Right ventricle myocardium inferior (tissue), 1 donor: Measurements from ENCODE around the gene MAGEA10. TPM values are rescaled to one million over a fixed set of nuclear protein-coding genes. Genes with fewer than 3 reads are reported as not detected.
"Not testable (repeated sequence)": the region's sequence is repeated elsewhere in the genome, so short reads cannot be mapped to it uniquely, and the experiment has no call there.

ENCODE experiments used
- ATAC-seq: fragments of 200-7000 bp; cut with Tn5 transposase; one replicate; pipeline ENCODE4 v1.9.1; 2020; ENCODE audit warnings: mild to moderate bottlenecking, moderate library complexity
- DNase-seq: peaks from one replicate; pipeline ENCODE4 v3.0.0; 2021; ENCODE audit errors: missing footprints
- intact Hi-C: fragments of 100-400 bp; cut with DNase I; formaldehyde crosslinking; loops from one replicate; pipeline ENCODE4 v1.11.0; 2022
- long read RNA-seq: library from polyadenylated mRNA; unstranded; transcript quantifications from one replicate; pipeline ENCODE4 v2.0.0, GENCODE V29; 2021
- total RNA-seq: library from RNA; stranded (reverse); fragmentation: NEBNext Ultra II Directional; extraction: Animal tissue kit (Norgen Biotek cat#: 25700); gene quantifications from one replicate; pipeline ENCODE4 v1.2.1, GENCODE V29; 2021
- donor health status: DM: no; HTN: yes; CAD: no; lungs with severe emphysema.

MAGEA10 gene
- total RNA-seq, result not detected
- long read RNA-seq, result 0 reads

DNA sequence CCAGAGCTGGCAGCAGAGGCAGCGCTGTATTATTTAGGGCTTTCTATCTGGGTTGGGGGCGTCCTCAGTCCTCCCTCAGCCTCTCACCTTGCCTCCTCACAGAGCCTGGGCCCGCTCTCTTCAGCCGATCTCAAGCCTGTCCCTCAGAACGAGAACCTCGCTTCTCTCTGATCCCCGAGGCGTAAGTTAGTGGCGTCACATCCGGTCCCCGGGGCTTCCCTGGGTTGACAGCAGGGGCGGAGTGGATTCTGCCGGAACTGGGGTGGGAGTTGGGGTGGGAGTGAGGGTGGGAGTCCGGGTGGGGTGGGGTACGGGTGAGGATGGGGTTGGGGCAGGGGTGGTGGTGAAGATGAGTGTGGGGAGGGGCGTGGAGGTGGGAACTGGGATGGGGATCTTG, at the start of gene MAGEA10:
Gene MAGEA10, minus strand, starts transcription at position 190 of the 397 bp plus-strand sequence. CDS start 2,957 bp downstream, outside the sequence.
- DNase-seq (peak; percentile 61), ATAC-seq (no peak)
- intact Hi-C loops, result no loop called here

DNA sequence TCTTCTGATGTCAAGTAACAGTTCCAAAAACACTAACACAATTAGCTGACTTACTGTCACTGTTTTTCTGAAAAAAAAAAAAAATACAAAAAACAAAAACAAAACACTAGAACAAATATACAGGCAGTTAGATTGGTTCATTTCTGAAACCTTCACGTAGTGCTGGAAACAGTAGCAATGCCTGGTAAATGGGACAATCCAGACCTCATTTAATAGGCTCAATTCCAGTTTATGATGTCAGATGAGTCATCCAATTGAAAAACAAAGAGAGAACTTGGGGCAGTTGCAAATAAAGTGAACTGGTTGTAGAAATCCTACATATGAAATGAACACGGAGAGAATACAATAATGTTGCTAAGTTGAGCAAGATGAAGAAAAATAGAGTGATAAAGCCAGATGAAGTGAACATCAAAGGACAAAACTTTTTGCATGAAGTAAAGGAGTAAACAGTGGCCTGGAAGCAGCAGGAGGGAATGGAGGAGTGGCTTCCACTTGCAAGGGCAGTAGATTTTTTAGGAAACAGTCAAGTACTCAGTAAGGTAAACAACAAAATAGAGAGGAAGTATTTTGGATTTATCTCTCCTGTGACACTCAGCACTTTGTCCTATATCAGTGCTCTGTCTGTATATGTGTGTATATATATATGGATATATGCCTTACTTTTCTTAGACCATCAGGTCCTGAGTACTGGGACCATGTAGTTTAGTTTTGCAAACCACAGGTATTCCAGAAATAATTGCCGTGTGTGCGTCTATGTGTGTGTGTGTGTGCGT, 39.3 kb upstream of the MAGEA10 start:
- ATAC-seq, result no peak
- DNase-seq, result no peak
- intact Hi-C loops, result no loop called here

DNA sequence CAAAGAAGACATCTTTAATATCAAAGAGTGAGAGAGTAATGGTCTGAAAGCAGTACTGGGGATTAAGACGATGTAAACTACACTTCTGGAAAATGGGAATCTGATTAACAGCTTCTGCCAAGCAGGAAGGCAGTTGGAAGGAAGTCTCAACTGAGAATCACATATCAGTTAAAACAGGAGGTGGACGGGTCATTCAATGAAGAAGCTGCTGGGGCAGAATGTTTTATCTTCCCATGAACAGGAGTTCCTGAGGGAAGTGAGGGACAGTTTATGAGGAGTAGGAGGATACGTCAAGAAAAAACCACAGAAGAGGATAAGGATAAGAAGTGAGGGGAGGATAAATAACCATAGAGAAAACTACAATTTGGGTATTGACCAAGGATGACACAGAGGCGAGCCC, 38.7 kb upstream of the MAGEA10 start:
- DNase-seq (no peak), ATAC-seq (no peak)
- intact Hi-C loops, result no loop called here

DNA sequence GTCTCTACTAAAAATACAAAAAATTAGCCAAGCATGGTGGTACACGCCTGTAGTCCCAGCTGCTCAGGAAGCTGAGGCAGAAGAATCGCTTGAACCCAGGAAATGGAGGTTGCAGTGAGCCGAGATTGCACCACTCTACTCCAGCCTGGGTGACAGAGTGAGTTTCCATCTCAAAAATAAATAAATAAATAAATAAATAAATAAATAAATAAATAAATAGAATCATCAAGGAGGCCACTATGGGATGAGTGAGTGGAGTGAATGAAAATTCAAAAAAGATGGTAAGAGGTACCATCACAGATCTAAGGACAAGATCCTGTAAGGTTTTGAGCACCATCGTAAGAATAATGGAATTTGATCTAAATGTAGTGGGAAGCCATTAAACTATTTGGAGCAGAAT, 37.5 kb upstream of the MAGEA10 start:
- ATAC-seq, DNase-seq, intact Hi-C loops: not testable (repeated sequence)

DNA sequence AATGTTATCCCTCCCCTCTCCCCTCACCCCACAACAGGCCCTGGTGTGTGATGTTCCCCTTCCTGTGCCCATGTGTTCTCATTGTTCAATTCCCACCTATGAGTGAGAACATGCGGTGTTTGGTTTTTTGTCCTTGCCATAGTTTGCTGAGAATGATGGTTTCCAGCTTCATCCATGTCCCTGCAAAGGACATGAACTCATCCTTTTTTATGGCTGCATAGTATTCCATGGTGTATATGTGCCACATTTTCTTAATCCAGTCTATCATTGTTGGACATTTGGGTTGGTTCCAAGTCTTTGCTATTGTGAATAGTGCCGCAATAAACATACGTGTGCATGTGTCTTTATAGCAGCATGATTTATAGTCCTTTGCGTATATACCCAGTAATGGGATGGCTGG, 35.5 kb upstream of the MAGEA10 start:
- ATAC-seq, DNase-seq, intact Hi-C loops: not testable (repeated sequence)

DNA sequence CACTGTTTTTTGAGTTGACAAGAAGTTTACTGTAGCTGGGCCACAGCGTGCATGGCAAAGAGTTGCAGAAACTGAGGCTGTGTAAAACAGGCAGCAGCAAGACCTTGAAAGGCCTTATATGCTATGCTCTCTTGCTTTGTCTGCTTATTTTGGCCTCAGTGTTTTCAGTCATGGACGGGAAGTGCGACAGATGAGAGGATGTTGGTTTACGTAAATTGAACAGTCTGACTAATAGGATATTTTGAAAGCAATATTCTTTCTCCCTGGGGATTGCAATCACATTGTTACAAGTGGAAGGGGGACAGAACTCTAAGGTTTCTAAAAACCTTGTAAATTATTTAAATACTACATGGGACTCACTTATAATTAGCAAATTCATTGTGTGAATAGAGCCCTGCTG, 32.2 kb upstream of the MAGEA10 start:
- ATAC-seq (no peak), DNase-seq (no peak)
- intact Hi-C loops, result no loop called here

DNA sequence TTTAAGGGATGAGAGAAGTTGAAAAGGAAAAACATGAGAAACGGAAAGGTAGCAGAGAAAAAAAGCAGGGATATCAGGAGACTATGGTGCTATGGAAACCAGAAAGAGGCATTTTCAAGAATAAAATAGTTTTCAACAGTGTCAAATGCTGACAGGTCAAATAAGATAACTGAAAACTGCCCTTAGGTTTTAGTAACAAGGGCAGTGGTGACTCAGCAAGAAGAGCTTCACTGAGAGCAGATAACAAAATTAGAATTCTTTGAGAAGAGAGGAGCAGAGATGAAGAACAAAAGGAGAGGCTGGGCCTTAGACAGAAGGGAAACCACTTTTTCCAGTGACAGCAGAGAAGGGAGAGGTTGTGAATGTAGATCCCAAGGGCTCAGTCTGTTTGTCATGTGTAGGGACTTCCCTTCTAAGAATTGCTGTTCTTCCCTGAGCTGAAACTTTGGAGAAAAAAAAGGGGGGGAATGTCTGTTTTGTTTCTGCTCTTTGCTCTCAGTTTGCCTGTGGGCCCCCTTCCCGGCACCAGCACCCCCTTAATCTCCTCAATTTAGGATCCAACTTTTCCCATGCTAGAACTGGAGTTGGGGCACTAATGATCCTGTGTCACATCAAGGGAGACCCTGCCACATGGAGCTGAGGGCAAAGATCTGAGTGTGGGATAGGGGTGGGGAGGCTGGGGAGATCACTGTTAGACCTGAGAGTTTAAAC, 26.8 kb upstream of the MAGEA10 start:
- intact Hi-C loops, result no loop called here
- ATAC-seq (no peak), DNase-seq (no peak)

DNA sequence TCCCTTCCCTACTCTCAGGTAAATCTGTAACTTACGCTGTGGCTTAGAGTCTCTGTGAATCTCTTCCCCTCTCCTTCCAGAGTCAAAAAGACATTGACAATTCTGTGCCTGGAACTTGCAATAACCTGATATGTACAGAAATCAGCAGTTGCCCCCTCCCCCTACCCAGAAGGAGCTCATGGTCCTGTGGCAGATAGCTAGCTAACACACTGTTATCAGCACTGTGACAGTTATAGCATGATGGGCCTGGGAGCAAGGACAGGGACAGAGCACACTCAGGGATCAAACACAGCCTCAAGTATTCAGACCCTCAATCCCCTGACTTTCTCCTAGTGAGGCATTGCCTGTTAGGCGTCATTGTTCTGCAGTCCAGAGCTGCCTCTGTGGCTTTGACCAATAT, 18.7 kb upstream of the MAGEA10 start:
- ATAC-seq (no peak), DNase-seq (no peak)
- intact Hi-C loops, result no loop called here

DNA sequence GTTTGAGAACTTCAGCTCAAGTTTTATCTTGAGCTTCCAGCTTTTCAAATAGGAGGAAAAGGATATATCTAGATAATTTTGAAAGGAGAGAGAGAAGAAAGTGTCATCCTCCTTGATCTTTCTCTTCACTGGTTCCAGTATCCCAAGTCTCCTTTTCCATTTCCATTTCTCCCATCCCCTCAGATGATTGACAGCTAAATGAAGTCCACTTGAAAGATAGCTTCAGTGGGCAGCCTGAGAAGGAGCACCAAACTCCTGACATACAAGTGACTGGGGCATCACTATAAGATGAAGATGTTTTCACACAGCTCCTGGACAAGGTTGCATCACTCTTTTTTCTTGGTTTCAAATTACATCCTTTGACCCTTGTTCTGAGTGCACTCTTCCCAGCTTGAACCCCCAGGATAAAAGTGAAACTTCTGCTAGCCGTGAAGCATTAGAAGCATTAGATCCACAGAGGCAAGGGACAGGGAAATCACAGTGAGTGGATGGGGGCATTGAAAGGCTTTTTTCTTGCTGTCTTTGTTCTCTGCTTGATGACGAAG, 17.5 kb upstream of the MAGEA10 start:
- intact Hi-C loops, result no loop called here
- no peak for DNase-seq
- no peak for ATAC-seq

DNA sequence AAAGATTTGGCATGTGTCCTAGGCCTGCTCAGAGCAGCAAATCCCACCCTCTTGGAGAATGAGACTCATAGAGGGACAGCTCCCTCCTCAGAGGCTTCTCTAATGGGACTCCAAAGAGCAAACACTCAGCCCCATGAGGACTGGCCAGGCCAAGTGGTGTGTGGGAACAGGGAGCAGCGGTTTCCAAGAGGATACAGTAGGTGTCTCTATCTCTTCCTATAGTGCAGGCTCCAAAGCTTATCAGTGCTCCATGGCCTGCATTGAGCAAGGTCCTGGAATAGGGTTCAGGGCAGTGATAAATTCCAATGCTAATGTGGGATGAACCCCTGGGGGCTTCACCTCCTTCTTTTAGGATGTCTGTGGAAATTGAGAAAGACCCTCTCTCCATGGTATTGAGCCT, 15.7 kb upstream of the MAGEA10 start:
- ATAC-seq, result no peak
- DNase-seq, result no peak
- intact Hi-C loops, result no loop called here

DNA sequence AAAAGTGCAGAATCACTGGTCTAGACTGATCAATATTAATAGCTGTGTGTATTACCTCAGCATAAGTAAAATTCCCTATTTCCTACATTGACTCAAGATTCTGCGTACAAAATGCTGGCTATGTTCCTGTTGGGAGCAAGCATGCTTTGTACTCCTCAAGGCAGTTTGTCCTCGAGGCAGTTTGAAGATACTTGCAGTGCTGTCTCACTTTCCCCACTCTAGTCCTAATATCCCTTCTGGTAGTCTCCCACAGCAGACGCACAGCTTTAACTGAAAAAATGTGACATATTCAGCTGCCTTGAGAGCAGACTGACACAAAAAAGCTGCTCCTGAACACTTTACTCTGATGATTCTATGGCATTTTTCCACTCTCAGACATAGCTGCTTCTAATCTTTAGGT, 12.9 kb upstream of the MAGEA10 start:
- intact Hi-C loops, result no loop called here
- ATAC-seq, result no peak
- no peak for DNase-seq

DNA sequence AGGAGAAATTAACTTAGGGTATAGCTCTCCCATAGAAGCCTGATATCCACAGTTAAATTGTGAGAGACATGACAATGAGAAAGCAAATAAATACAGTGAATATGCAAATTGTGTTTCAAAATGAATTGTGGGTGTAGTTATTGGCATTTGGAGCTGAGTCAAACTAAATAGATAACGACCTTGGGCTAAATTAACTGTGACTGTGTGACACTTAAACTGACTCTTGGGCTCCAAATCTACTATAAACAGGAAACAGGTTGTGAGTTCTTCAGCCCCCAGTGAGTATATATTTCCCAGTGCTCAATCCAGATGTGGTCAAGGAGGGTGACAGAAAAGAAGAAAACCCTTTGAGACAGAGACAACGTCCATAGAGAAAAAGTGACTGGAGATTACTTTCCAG, 11.3 kb upstream of the MAGEA10 start:
- ATAC-seq, result no peak
- intact Hi-C loops, result no loop called here
- no peak for DNase-seq

DNA sequence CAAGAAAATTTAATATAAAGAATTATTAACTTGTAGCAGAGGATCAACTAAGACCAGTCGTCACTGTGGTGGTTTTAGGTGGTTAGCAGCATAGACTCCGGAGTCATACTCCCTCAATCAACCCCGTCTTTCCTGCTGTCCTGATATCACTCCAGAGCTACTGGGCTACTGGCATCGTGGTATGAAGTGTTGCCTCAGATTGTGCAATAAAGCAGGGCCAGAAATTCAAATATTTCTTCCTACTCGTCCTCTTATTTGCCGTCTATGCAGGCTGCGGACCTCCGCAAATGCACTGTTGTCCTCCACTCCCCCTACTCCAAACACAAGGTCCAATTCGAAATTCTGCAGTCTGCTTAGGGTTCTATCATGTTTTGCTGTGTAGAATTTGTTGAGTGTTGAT, 1.2 kb upstream of the MAGEA10 start:
- intact Hi-C loops, result no loop called here
- no peak for ATAC-seq
- no peak for DNase-seq

DNA sequence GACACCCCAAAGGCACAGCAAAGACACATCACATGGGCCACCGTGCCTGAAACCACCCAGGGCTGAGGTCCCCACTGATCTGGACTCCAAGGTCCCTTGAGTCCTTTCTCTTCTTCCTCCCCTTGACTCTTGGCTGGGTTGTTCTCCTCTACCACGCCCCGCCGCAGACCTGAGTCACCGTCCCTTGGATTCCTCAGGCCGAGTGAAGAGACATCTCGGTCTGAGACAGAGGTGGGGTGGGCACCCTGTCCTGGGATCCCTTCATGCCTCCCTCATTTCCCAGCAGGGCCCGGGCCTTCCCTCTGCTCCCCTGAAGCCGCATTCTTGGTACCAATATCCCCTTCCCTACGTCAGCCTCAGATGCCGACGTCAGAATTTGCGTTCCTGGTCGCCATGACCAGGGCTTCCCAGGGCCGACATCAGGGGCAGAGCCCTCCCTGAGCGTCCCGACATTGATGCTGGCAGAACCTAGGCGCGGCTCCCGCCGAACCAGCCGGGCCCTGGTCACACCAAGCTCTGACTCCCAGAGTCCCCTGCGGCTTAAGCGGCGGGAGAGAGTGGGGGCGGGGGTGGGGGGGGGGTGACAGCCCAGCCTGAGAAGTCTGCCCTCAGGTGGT, 498 bp downstream of the MAGEA10 start:
- no peak for DNase-seq
- intact Hi-C loops, result no loop called here
- ATAC-seq, result no peak

DNA sequence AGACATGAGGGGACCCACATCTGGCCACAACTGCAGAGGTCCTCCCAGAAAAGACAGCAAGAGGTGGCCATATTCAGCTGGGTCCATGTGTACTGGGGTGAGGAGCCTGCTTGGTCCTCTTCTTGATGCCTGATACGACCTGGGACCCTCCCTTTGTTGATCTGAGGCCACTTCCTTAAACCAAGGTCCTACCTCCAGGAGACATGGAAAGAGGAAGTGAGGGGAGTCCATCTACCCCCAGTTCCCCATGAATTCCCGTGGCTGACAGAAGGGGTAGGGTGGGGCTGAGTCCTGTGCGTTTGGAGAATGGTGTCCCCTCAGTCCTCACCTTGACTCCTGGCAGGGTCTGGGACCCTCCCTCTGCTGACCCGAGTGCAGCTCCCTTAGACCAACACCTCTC, 2.1 kb downstream of the MAGEA10 start:
- DNase-seq (no peak), ATAC-seq (no peak)
- intact Hi-C loops, result no loop called here

DNA sequence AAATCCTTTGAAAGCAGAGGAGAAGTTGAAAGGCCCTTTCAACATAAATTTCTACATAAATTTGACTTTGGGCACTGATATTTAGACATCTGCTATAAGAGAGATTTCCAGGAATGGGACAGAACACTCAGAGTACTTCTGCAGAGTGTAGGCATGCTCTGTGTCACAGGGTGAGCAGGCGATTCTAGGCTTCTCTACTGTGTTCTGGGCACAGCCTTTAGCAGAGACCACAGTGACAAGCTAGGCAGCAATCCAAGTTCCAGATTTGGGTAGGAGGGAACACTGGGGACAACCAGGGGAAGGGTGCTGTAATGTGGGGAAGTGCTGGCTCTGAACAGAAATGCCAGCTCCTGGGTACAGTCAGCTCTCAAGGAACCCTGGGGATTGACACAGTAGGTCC, 6.9 kb downstream of the MAGEA10 start:
- peak; percentile 39 for ATAC-seq
- intact Hi-C loops, result no loop called here
- DNase-seq, result no peak

DNA sequence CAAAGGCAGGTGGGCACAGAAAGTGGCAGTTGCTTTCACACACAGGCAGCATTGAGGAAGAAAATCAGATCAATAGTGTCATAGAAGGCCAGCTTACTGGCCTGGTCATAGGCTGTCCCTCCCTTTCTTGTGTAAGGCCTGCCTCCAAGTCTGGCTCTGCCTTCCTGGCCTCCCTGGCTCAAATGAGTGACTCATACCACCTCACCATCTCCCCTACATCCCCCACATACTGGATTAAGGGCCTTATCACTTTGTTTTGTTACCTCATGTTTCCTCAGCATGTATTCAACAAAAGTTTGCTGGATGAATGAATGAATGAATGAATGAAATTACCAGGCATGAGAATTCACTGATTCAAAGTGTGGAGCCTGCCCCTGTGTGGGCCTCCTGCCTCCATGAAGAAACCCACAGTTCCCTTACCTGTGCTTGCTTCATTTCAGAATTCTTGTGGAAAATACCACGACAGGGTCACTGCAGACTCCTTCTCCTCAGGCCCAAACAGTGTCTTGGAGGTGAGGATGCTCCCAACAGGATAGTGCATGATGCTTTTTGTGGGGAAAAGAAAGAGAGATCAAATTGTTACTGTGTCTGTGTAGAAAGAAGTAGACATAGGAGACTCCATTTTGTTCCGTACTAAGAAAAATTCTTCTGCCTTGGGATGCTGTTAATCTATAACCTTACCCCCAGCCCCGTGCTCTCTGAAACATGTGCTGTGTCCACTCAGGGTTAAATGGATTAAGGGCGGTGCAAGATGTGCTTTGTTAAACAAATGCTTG, 9.1 kb downstream of the MAGEA10 start:
- ATAC-seq, DNase-seq, intact Hi-C loops: not testable (repeated sequence)

DNA sequence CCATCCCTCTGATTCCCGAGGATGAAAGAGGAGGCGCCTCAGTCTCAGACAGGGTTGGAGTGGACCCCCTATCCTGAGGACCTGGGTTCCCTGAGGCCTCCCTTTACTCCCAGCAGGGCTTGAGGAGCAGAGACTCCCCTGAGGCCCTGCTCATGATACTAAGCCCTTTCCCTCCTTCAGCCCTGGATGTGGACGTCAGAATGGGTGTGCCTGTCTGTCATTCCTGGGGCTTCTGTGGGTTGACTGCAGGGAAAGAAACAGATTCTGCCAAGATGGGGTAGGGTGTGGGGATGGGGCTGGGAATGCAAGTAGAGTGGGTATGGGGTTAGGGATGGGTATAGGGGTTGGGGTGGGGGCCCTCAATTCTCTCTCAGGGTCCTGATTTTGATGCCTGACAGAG, 21.1 kb downstream of the MAGEA10 start:
- DNase-seq (no peak), ATAC-seq (no peak)
- intact Hi-C loops, result no loop called here

DNA sequence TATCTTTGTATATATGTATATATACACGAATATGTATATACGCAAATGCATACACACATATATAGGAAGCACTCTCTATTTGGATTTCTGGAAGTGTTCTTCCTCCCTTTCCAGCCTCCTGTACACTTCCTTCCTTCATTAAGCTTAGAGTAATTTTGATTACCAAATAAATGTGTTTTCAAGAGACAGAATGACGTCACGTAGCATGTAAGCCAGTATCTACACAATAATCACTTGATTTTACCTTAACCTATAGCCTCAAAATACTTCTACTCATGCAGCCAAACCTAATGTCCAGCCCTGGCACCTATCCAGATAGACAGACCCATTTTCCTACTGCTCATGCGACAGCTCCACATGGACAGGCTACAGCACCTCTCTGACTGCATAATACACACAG, 29.9 kb downstream of the MAGEA10 start:
- ATAC-seq, result no peak
- no peak for DNase-seq
- intact Hi-C loops, result no loop called here
